Measurements from ENCODE around the gene ITGB2. TPM values are rescaled to one million over a fixed set of nuclear protein-coding genes. Genes with fewer than 3 reads are reported as not detected.

ITGB2 gene
- polyA plus RNA-seq, 4 donors = 9.4 to 15.0 (median 12.1) TPM

- no peak for DNase-seq (ENCODE audit: low read depth in 4 of 4, low spot score in 3 of 4)
Measured at GRCh38 chr21:44956356-44957046, 35.8 kb upstream of the ITGB2 start.

DNA sequence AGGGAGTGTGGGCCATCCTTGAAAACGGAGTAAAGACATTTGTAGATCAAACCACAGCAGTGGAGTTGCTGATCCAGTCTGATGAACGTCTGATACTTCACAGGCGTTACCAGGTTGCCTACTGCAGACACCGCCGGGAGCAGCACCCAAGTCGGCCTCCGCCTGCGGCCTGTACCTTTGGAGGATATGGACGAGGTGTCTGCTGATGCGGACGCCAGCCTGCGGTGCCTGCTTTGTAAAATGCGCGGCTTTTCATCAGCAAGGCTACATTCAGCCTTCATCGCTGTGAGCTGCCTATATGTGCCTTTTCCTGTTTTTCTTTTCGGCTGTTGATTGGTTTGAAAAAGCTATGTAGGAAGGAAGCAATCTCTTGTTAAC lies 35.1 kb upstream of the ITGB2 start:
- DNase-seq (ENCODE audit: low read depth in 4 of 4, low spot score in 3 of 4) = no peak

- no peak for DNase-seq (ENCODE audit: low read depth in 4 of 4, low spot score in 3 of 4)
Measured at GRCh38 chr21:44955141-44955797, 34.6 kb upstream of the ITGB2 start.

GRCh38 chr21:44954281-44954771 lies 33.6 kb upstream of the ITGB2 start:
- DNase-seq (ENCODE audit: low read depth in 4 of 4, low spot score in 3 of 4) = no peak

- DNase-seq (ENCODE audit: low read depth in 4 of 4, low spot score in 3 of 4) = no peak
Measured at GRCh38 chr21:44953628-44954021, 32.9 kb upstream of the ITGB2 start.

DNA sequence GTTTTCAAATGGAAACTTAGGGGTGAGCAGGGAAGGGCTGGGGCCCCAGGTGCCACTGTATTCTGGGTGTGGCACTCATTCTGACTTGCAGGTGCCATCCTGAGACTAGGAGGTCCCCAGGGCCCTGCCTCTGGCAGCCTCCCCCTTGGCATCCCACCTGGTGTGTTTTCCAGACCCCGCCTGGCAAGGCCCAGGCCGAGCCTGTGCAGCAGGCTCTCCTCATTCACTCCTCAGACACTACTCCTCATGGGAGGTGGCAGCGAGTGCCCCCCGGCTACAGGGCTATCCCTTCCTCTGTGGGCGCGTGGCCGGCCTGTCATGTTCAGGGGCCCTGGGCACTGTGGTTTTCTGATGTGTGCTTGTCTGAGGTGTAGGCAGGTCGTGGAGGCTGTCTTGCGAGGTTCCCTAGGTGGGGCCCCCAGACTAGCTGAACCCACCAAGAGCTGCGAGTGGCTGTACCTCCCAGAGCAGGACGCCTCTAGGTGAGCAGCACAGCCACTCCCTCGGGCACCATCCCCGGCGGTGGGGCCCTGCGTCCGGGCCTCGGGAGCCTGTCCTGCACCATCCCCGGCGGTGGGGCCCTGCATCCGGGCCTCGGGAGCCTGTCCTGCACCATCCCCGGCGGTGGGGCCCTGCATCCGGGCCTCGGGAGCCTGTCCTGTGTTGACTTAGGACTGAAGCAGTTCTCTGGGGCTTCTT lies 32.4 kb upstream of the ITGB2 start:
- DNase-seq (ENCODE audit: low read depth in 4 of 4, low spot score in 3 of 4) = no peak

GRCh38 chr21:44952116-44952928 lies 31.6 kb upstream of the ITGB2 start:
- DNase-seq (ENCODE audit: low read depth in 4 of 4, low spot score in 3 of 4) = no peak

DNA sequence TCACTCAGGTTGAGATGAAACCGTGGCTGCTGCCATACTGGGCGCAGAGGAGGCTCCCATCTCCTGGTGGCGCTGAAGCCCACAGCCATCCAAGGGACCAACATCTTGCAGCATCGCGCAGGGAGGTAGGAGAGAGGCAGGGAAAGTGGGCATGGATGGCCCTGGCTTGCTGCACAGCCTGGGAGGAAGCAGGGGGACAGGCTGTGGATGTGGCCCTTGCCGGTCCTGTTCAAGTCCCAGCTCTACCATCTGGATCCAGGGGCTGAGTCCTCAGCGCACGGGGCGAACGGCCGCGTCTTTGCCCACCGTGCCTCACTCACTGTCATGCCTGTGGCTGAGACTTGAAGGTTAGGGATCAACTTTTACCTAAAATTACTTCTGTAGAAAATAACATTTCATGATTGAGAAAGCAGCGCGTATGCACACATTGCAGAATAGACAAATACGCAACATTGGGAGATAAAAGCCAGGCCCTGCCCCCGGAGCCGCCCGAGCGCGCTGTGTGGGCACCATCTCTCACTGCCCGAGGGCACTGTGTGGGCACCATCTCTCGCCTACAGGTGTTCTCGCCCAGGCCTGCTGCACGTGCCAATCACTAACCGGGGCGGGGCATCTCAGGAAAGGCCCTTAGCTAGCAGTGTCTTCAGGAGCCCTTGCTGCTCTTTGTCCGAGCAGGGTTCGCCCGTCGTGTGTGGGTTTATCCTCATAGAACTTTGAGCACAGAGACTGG lies 30.7 kb upstream of the ITGB2 start:
- DNase-seq (ENCODE audit: low read depth in 4 of 4, low spot score in 3 of 4) = no peak

- DNase-seq (ENCODE audit: low read depth in 4 of 4, low spot score in 3 of 4) = no peak
Measured at GRCh38 chr21:44950351-44950750, 29.7 kb upstream of the ITGB2 start.

- peak in 2 of 4 donors; percentile 59 to 66 for DNase-seq (ENCODE audit: low read depth in 4 of 4, low spot score in 3 of 4)
Measured at GRCh38 chr21:44949779-44950198, 29.1 kb upstream of the ITGB2 start.

DNA sequence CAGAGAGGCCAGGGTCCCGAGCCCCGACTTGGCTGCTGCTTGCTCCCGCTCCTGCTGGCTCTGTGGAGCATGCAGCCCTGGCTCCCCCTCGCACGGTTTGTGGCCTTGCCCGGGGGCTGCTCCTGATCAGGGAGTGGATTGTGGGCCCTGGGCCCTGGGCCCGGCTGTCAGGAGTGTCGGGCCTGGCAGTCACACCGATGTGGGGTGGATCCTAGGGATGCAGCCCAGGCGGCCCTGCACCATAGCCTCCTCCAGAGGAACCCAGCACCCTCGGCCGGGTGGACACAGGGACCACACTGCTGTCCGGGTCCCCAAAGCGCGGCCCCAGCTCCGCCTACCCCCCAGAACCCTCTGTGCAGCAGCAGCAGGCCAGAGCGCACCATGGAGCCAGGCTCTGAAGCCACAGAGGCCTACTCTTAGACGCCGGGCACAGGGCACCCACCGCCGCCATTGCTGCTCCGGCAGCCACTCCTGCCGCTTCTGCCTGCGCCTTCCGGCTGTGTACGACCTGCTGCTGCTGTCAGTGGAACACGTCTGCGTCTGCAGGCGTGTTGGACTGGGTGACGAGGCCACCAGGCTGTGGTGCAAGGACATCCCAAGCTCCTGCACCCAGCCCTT lies 28.6 kb upstream of the ITGB2 start:
- DNase-seq (ENCODE audit: low read depth in 4 of 4, low spot score in 3 of 4) = no peak

DNA sequence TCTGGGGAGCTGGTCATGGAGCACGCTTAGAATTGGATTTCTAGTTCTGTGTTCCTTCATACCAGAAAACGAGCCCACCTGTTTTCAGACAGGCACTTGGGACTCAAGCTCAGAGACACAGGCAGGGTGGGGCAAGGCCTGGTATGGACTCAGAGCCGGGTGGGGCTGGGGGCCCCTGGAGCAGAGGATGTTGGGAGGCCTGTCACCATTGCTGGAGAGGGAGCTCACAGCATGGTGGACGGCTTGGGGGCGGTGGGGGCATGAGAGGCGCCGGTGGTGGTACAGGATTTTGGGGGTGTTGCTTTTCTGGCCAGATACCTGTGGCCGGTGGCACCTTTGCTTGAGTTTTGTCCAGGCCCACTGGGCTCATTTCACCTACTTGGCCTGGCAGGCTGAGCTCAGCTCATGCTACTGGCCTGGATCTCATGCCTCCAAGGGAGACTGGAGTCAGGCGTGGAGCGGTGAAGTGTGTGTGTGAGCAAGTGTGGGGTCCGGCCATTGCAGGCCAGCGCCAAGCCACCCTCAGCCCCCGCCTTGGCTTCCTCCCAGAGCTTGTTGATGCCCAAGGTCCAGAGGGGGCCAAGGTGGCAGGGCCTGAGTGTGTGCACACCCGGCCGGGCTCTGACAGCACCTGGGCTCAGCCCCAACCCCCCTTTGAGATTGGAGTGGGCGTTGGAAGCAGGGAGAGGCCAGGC lies 27.9 kb upstream of the ITGB2 start:
- no peak for DNase-seq (ENCODE audit: low read depth in 4 of 4, low spot score in 3 of 4)

GRCh38 chr21:44947930-44948331 lies 27.2 kb upstream of the ITGB2 start:
- no peak for DNase-seq (ENCODE audit: low read depth in 4 of 4, low spot score in 3 of 4)

GRCh38 chr21:44947111-44947929 lies 26.6 kb upstream of the ITGB2 start:
- DNase-seq (ENCODE audit: low read depth in 4 of 4, low spot score in 3 of 4) = no peak

- DNase-seq (ENCODE audit: low read depth in 4 of 4, low spot score in 3 of 4) = no peak
Measured at GRCh38 chr21:44946254-44947041, 25.7 kb upstream of the ITGB2 start.

GRCh38 chr21:44944596-44944995 lies 23.9 kb upstream of the ITGB2 start:
- DNase-seq (ENCODE audit: low read depth in 4 of 4, low spot score in 3 of 4) = no peak

All from right renal pelvis (tissue), 4 donors.